HCT116 (cell line): ENCODE data around the gene DLEC1.

ENCODE experiments used
- CEBPB ChIP-seq: IDR thresholded peaks from 2 replicates; pipeline ENCODE4 v1.6.1; 2012; ENCODE audit warnings: low read depth
- EZH2 ChIP-seq: fragments of 200-600 bp; sonication (generic); IDR thresholded peaks from 2 replicates; pipeline ENCODE4 v1.6.1; 2017; ENCODE audit warnings: antibody characterized with exemption, mixed run types
- EZH2phosphoT487 ChIP-seq: fragments of 200-600 bp; IDR thresholded peaks from 2 replicates; pipeline ENCODE4 v1.6.1; 2018; ENCODE audit warnings: antibody characterized with exemption, borderline replicate concordance
- JUND ChIP-seq: IDR thresholded peaks from 2 replicates; pipeline ENCODE4 v1.6.1; 2012
- POLR2A ChIP-seq: IDR thresholded peaks from 2 replicates; pipeline ENCODE4 v1.7.0; 2011; ENCODE audit warnings: borderline replicate concordance; ENCODE audit not compliant: insufficient read depth, insufficient read length; ENCODE audit errors: extremely low read depth
- POLR2AphosphoS5 ChIP-seq: IDR thresholded peaks from 2 replicates; pipeline ENCODE4 v1.6.1; 2011; ENCODE audit warnings: mild to moderate bottlenecking, low read depth, low read length, moderate library complexity
- RAD21 ChIP-seq: IDR thresholded peaks from 2 replicates; pipeline ENCODE4 v1.6.1; 2012; ENCODE audit warnings: low read depth, mild to moderate bottlenecking
- SIN3A ChIP-seq: IDR thresholded peaks from 2 replicates; pipeline ENCODE4 v1.6.1; 2012; ENCODE audit warnings: low read depth
- SRF ChIP-seq: IDR thresholded peaks from 2 replicates; pipeline ENCODE4 v1.6.1; 2012; ENCODE audit warnings: low read depth
- ZNF274 ChIP-seq: fragments of 200-500 bp; sonication (Bioruptor generic); IDR thresholded peaks from 2 replicates; pipeline ENCODE4 v1.6.1; 2014; ENCODE audit warnings: mild to moderate bottlenecking, low read depth, low read length, inconsistent platforms
- TF ChIP-seq, protein P1 (sequence below), 3 experiments: fragments of 200-600 bp in 1 of 3; sonication (generic) in 1 of 3; IDR thresholded peaks in 2 of 3; conservative IDR thresholded peaks in 1 of 3; 2 replicates each; pipeline ENCODE4 v1.5.1; 2012 to 2017; ENCODE audit warnings: low read depth in 2 of 3, low read length in 2 of 3, antibody characterized with exemption in 1 of 3, borderline replicate concordance in 1 of 3, control low read depth in 1 of 3, mild to moderate bottlenecking in 1 of 3, mixed read lengths in 1 of 3, mixed run types in 1 of 3, moderate library complexity in 1 of 3; ENCODE audit not compliant: insufficient read depth in 1 of 3
- TF ChIP-seq, protein P2 (sequence below): IDR thresholded peaks from 2 replicates; pipeline ENCODE4 v1.6.1; 2012
- TF ChIP-seq, protein P3 (sequence below): IDR thresholded peaks from 2 replicates; pipeline ENCODE4 v1.6.1; 2012; ENCODE audit warnings: low read depth

DNA sequence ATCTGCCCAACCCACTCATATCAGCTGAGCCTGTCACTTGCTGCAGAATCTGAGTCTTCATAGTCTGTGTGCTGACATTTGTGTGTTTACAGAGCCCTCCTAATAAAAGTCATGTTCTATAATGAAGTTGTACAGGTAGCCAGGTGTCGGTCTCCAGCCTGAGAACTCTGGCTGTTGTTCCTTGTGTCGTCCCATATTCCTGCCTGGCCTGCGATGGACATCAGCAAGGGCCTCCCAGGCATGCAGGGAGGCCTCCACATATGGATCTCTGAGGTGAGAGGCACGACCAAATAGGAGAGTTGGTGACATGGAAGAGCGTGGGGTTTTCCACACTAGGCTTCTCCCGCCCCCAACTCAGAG is 45.6 kb upstream of the DLEC1 start:
- TF ChIP-seq, protein P1, sequence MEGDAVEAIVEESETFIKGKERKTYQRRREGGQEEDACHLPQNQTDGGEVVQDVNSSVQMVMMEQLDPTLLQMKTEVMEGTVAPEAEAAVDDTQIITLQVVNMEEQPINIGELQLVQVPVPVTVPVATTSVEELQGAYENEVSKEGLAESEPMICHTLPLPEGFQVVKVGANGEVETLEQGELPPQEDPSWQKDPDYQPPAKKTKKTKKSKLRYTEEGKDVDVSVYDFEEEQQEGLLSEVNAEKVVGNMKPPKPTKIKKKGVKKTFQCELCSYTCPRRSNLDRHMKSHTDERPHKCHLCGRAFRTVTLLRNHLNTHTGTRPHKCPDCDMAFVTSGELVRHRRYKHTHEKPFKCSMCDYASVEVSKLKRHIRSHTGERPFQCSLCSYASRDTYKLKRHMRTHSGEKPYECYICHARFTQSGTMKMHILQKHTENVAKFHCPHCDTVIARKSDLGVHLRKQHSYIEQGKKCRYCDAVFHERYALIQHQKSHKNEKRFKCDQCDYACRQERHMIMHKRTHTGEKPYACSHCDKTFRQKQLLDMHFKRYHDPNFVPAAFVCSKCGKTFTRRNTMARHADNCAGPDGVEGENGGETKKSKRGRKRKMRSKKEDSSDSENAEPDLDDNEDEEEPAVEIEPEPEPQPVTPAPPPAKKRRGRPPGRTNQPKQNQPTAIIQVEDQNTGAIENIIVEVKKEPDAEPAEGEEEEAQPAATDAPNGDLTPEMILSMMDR (IDR thresholded peaks at IDR 0.05 in 2 of 3, conservative IDR thresholded peaks at IDR 0.05 in 1 of 3; ENCODE audit: borderline replicate concordance in 1 of 3, insufficient read depth in 1 of 3, low read depth in 2 of 3, low read length in 2 of 3) = no peak
- TF ChIP-seq POLR2A (no peak), RAD21 (no peak), POLR2AphosphoS5 (no peak), EZH2phosphoT487 (no peak), CEBPB (no peak), ZNF274 (no peak), JUND (no peak), SIN3A (no peak), SRF (no peak), EZH2 (no peak)
- TF ChIP-seq, protein P2, sequence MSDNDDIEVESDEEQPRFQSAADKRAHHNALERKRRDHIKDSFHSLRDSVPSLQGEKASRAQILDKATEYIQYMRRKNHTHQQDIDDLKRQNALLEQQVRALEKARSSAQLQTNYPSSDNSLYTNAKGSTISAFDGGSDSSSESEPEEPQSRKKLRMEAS = no peak
- TF ChIP-seq, protein P3, sequence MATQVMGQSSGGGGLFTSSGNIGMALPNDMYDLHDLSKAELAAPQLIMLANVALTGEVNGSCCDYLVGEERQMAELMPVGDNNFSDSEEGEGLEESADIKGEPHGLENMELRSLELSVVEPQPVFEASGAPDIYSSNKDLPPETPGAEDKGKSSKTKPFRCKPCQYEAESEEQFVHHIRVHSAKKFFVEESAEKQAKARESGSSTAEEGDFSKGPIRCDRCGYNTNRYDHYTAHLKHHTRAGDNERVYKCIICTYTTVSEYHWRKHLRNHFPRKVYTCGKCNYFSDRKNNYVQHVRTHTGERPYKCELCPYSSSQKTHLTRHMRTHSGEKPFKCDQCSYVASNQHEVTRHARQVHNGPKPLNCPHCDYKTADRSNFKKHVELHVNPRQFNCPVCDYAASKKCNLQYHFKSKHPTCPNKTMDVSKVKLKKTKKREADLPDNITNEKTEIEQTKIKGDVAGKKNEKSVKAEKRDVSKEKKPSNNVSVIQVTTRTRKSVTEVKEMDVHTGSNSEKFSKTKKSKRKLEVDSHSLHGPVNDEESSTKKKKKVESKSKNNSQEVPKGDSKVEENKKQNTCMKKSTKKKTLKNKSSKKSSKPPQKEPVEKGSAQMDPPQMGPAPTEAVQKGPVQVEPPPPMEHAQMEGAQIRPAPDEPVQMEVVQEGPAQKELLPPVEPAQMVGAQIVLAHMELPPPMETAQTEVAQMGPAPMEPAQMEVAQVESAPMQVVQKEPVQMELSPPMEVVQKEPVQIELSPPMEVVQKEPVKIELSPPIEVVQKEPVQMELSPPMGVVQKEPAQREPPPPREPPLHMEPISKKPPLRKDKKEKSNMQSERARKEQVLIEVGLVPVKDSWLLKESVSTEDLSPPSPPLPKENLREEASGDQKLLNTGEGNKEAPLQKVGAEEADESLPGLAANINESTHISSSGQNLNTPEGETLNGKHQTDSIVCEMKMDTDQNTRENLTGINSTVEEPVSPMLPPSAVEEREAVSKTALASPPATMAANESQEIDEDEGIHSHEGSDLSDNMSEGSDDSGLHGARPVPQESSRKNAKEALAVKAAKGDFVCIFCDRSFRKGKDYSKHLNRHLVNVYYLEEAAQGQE = no peak
